HG03103 (cell line): ENCODE measurements around the gene KNCN.

Experiments used
- ATAC-seq: cut with Tn5 transposase; IDR thresholded peaks from one replicate; pipeline ENCODE4 v1.9.1; 2021; ENCODE audit warnings: low read depth; ENCODE audit not compliant: unreplicated experiment

KNCN gene

DNA sequence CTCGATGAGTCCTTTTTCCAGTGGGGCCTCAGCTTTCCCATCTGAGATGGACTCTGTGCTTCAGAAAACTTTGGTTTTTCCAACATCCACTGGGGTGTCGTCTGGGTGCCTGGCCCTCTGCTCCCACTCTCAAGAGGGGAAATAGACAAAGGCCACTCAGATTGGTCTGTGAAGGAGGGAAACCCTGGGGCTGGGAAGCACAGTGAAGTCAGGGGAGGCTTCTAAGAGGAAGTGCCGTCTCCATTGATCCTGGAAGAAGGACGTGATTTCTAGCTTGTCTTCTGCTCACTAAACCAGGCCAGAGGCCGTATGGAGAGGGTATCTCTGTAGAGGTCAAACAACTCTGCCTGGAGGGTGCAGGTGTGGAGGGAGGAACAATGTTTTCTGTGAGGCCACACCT lies 5.2 kb downstream of the KNCN start:
- ATAC-seq = no peak

DNA sequence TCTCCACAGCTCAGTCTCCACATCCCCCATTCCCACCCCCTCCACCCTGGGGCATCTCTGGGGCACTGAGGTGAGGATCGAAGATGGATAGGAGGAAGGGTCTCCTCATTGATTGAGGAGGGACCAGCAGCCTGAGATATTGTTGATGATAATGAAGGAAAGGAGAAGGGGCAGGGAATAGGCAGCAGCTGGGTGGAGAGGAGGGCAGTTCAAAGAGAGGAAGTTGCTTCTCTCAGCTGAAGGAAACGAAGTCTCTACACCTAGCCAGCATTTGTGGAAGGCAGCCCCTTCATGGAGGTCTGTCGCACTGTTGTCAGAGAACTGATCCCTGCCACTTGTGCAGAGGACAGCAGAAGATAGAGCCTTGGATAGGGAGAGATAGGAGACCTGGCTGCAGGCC lies 5.7 kb downstream of the KNCN start:
- no peak for ATAC-seq

DNA sequence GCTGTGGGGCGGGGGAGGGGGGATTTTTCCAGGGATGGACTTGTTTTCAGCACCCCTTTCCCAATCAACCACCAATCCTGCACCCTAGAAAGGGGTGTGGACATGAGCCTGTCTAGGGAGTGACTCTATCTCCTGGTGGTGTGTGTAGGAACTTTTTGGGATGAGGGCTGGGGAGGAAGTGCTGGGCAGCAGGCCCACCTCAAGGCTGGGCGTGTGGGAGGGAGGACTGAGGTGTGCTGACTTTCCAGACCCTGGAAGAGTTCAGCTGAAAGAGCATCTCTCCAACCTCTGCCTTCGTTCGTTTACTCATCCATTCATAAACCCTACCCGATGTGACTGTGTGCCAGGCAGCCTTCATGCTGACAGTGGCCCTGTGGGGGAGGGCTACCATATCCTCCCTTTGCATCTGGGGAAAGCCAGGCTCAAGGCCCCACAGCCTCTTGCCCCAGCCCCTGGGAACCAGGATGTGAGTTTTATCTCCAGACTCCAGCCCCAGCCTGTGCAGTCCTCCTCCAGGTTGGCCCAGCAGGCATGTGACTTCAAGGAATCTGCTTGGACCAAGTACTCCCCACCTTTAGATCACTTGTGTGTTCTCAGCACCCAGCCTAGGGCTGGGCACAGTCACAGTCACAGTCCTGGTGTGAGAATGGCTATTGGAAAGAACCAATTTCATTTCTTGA lies 6.7 kb downstream of the KNCN start:
- no peak for ATAC-seq

DNA sequence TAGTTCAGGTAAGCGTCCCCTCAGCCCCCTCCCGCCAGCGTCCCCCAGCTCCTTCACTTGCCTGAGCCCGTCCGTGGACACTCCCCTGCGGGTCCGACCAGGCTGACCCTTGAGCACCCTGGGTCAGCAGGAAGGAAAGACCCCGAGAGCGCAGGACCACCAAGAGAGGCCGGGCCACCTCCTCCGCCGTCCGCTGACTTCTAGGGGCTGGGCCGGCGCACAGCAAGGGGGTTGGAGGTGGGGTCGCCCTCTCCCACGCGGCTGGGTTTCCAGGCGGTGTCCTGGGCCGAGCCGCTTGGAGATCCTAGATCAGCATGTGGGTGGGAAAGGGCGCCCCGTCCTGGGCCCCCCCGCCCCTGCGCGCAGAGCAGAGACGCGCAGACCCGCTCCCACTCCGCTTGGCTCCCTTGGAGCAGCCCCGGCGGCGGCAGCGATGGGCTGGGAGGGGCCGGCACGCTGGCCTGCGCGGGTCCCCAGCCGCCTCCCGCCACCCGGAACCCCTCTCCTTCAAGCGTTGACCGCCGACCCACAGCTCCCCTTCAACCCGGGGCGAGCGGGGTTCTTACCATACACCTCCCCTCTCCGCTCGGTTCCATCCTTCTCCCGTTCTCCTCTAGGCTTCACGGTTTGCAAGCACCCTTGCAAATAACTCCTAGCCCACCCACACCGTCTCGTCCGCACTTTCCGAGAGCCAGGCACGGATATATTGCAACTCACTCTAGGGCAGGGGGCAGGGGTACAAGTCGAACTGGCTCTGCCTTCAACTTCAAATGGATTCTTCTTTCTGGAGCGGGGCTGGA lies 7.5 kb downstream of the KNCN start:
- ATAC-seq = no peak

DNA sequence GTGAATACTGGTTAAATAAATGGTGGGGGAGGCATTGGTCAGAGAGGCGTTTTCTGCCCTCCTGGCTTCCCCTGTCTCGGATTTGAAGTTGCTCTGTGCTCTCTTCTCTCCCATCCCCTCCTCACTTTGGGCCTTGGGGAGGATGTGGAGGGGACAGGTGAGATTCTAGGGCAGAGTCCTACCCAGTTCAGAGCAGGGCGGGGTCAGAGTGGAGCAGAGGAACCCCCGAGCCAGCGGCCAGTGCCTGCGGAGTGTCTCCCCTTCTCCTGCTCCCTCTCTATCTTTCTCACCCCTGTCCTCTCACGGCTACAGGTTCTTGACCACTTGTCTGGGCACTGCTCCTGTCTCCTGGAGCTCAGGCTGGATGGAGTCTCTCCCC lies 8.1 kb downstream of the KNCN start:
- ATAC-seq = no peak

DNA sequence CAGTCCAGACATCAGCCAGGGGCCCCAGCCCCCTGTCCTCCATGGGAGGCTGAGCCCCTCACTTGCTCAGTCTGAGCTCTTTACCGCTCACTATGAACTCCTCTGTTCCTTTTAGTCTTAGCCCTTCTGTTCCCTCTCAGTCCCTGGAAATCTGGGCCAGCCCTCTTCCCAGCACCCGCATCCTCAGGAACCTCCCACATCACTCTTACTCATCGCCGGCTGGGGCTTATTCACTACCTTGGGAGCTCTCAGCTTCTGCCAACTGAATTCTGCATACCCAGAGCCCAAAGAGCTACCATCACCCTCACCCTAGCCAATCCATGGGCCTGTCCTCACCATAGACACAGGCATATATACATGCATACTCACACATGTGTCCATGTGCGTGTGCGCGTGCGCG lies 11.5 kb downstream of the KNCN start:
- ATAC-seq = no peak

DNA sequence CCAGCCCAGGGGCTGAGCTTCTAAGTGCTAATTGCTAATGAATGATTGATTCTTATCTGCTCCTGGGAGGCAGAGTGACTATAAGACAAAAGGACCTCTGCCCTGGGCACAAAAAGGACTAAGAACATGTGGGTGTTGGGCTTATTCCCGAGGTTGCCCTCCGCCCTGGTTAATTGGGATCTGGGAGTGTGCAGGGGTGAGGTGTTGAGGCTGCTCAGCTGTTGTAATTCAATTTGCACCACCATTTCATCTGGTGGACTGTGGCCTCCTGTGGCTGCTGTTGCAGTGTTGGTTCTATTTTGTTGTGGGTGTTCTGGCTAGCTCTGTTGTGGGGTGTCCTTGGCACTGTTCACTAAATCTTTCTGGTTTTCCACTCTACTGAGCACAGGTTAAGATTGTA lies 13.3 kb downstream of the KNCN start:
- no peak for ATAC-seq

DNA sequence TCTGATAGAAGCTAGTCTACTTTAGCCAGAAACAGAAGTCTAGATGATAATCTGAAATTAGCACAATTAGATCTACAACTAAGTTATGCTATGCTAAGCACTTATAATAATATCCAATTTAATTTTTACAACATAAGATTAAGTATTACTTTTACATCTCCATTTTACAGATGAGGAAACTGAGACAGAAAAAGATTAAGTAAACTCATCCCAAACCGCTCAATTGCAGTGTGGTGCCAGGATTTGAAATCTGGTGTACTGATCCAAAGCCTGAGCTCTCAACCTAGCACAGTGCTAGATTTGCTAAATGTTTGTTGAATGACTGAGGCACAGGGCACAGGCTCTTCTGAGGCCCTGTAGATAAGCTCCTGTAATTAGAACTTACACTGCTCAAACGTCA lies 13.8 kb downstream of the KNCN start:
- no peak for ATAC-seq

DNA sequence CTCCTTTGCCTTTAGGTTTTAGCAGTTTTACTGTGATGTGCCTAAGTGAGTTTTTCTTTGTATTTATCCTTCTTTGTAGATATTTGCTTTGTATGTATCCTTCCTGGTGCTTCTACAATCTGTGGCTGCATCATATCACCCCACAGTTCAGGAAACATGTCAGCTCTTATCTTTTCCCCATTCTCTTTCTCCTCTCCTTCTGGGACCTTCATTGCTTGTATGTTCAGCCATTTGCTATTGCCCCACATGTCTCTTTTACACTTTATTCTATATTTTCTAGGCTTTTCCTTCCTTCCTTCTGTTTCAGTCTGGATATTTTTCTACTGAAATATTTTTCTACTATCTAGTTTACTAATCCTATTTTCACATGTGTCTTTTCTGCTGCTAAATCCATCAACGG lies 14.9 kb downstream of the KNCN start:
- no peak for ATAC-seq

DNA sequence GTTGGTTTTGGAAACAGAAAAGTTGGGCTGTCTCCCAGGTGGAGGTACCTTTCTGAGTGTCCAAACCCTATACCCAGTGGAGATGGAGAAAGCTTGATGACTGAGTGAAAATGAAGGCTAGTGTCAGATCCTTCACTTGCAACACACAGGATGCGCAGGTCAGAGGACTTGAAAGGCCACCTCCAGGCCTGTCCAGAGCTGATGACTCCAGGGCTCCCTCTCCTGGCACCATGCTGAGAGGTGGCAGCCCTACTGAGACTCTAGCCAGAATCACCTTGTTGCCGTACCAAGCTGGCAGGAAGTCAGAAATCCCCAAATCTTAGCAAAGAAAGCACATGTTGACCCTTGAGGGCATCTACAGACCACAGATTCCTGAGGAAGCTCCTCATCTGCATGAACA lies 16.4 kb downstream of the KNCN start:
- no peak for ATAC-seq

DNA sequence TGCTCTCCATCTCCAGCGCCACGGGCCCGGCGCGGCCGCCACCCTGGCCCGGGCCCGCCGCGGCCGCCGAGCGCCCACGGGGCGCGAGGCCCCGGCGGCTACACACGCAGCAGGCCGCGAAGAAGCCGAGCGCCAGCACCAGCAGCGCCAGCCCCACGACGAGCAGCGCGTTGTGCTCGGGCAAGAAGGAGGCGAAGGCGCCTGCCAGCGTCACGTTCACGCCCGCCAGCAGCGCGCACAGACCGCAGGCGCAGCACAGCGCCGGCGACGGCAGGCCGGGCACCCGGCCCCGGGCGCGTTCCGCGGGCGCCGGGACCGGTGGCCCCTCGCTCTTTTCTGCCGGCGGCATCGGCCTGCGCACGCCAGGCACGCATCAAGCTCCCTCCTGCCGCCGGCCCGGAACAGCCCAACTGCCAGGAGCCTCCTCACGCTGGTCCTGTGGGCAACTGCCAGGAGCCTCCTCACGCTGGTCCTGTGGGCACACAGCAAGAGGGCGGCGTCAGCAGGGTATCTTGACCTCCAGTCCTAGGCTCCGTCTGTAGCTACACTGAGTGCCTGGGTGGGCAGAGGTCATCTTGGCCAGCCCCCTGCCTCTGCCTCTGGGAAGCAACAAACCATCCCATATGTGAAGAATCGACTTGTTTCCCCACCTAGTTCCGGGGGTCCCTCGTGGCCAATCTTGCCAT lies 18.1 kb downstream of the KNCN start:
- ATAC-seq = no peak

DNA sequence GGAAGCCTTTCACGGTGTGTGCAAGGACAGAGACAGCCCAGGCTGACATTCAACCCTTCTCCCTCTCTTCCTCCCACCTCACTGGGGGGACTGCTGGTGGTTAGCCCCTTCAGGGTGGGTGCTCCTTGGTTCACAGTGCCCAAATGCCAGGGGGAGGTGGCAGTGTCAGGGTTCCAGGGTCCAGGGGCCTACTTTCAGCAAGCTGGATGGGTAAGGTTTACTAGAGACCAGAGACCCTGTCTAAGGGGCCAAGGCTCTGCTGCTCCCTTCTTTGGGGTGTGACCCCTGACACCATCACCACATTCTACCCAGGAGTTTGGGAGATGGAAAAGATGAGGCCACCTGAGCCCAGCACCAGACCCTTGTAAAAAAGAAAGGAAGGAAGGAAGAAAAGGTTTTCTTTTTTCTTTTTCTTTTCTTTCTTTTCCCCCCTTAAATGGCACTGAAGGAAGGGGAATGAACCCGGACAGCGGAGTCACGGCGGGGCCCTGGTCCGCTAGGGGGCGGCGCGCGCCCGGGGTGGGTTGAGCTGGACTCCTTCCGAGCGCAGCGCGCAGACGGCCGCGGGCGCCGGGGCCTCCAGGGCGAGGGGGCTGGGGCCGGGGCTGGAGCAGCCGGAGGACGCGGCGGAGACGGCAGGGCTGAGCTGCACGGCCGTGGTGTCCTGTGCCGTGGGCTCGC lies 18.8 kb downstream of the KNCN start:
- ATAC-seq = no peak

DNA sequence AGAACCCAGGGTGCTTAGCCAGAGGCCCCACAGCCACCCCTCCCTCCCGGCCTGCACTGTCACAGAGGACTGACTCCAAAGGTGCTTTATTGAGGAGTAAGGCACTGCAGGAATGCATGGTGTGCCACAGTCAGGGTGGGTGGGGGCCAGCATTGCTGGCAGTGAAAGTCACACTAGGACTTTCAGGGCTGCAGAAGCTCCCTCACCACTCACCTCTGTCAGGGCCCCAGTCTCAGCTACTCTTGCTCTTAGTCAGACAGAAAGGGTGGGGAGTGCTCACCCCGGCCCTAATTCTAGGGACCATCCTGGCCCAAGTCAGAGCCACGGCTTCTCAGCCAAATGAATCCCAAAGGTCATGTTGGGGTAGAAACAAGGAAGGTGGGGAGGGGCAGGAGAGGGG lies 19.4 kb downstream of the KNCN start:
- no peak for ATAC-seq

DNA sequence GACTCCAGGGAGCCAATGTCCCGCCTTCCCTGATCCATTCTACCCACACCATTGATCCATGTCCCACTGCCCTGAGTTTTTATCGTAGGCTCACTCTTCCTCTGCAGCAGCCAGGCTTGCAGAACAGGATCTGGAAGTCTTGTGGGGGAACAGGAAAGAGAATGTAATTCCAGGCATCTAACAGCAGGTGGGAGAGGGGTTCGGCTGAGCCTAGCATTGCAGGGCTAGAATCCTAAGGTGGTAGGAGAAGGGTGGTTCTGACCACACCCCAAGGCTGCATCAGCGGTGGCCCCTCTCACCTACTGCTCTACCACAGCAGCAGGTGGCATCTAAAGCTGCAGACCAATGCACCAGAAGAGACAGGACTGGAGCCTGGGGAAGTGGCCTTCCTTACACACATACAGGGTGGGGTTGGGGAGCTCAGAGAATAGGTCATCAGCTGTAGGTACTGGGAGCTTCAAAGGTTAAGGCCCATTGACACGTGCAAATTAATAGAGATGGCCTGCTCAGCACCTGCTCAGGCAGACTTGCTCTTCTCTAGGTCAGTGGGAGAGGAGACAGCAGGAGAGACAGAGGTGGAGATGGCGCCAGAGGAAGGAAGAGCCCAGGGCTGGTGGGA lies 20.5 kb downstream of the KNCN start:
- ATAC-seq = no peak

DNA sequence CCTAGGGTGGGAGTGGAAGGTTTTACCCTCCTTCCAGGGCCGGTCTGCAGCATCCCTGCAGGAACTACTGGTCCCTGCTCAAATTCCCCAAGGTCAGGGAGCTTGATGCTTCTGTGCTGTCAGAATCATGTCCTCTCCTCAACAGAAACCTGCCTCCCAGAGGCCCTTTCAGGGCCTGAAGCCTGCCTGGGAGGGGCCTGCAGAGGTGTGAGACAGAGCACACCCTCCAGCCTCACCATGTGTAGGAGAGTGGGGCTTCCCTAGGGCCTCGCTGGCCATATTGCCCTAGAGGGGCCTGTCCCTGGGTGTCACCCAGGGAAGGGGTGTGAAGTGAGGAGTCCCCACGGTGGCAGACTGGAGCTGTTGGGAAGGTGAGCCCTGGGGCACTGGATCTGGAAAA lies 21.1 kb downstream of the KNCN start:
- ATAC-seq = no peak

DNA sequence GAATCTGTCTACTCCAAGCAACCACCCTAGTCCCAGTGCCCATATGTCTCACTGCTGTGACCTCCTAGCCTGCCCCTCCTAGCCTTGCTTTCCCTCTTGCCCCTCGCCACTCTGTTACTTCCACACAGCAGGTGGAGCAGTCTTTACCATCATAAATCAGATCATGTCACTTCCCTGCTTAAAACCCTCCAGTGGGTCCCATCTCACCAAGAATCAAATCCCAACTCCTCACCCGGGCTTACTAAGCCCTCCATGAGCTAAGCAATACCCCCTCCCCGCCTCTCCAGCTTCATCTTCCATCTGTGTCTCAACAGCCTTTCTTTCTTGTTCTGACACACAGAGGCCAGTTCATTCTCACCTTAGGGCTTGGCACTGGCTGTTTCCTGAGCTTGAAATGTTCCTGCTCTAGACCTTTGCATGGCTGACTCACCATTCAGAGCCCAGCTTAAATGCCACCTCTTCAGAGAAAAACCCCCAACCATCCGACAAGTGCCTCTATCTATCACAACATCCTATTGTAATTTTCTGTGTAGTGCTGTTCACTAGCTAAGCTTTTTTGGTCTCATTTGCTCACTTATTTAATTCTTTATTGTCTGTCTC lies 22.3 kb downstream of the KNCN start:
- ATAC-seq = no peak

DNA sequence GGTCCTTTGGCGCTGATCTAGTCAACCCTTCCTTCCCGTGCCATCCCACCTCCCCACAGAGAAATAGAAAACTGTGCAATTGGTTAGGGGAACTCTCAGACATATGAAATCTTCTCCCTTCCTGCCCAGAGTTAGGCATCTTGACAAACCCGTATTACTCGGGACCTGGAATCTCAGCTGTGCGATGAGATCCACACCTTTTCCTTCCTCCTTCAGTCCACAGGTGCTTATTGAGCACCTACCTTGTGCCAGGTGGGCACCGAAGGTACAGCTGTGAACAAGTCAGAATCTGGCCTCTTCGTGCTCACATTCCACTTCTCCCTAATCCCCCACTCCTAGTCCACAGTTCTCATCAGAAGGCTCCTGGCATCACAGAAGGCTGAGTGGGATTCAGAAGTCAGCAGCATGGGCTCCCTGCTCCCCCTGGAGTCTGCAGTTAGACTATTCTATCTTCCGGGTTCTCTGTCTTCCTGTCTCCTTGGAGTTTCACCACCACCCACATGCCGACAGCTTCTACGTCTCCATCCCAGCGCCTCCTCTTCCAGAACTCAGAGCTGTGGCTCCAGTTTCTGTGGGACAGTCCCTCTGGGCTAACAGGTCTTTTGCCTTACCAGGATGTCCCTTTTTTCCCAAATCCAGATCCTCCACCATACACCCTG lies 23.0 kb downstream of the KNCN start:
- ATAC-seq = no peak

DNA sequence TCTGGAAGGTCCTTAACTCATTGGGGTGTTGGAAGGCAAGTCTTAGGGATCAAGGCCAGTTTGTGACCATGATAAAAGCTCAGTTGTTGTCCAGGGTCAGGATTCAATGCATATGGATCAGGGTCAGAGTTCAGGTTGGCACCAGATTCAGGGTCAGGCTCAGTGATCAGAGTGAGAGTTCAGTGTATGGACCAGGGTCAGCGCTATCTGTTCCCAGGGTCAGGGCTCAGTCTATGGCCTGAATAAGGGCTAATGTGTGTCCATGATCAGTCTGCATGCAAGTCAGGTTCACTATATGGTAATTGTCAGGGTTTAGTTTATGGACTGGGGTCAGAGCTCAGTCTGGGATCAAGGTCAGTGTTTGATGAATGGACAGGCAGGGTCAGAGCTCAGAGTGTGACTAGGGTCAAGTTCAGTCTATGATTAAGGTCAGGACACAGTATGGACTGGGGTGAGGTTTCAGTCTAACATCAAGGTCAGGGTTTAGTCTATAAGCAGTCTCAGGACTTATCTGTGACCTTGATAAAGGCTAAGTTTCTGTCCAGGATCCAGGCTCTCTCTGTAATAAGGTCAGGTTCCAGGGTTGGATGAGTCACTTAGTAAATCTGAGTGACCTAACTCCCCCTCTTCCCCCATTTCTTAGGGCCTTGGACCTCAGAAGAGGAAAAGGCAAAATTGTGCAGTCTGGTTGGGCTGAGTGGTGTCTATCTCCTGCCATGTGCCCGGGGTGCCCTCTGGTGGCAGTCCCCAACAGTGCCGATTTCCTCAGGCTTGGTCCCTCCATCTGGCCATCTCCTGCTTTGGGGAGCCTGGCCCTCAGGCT lies 23.8 kb downstream of the KNCN start:
- no peak for ATAC-seq

DNA sequence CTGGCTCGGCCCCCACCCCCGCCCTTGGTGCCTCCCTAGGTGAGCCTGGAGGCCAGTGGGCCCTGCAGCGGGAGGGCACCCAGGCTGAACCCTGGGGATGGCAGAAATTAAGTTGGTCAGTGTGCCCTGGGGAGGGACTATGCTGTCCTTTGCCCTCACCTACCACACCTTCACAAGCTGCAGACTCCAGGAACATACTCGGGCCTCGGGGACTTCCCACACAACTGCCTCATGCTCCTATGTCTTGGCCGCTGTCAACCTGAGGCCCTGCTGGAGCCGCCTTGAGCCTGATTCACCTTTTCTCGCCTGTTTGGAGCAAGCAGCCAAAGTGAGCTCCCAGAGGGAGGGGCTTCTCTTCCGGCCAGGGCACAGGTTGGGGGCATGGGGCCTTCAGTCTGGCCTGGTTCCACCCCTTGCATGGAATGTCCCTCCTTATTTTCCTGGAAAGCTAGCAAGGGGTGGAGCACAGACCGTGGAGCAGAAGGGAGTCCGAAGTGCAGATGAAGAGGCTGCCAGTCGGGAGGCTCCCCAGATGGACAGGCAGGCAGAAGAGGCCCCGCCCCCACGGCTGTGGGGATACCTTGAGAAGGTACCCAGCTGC lies 24.7 kb downstream of the KNCN start:
- no peak for ATAC-seq
